HG02852 (cell line): Measurements from ENCODE around the gene SMYD4.
"Not testable (repeated sequence)": the region's sequence is repeated elsewhere in the genome, so short reads cannot be mapped to it uniquely, and the experiment has no call there.

Experiments used
- ATAC-seq: cut with Tn5 transposase; IDR thresholded peaks from one replicate; pipeline ENCODE4 v1.9.1; 2021; ENCODE audit warnings: mild to moderate bottlenecking, moderate library complexity; ENCODE audit not compliant: unreplicated experiment

The SMYD4 gene, protein sequence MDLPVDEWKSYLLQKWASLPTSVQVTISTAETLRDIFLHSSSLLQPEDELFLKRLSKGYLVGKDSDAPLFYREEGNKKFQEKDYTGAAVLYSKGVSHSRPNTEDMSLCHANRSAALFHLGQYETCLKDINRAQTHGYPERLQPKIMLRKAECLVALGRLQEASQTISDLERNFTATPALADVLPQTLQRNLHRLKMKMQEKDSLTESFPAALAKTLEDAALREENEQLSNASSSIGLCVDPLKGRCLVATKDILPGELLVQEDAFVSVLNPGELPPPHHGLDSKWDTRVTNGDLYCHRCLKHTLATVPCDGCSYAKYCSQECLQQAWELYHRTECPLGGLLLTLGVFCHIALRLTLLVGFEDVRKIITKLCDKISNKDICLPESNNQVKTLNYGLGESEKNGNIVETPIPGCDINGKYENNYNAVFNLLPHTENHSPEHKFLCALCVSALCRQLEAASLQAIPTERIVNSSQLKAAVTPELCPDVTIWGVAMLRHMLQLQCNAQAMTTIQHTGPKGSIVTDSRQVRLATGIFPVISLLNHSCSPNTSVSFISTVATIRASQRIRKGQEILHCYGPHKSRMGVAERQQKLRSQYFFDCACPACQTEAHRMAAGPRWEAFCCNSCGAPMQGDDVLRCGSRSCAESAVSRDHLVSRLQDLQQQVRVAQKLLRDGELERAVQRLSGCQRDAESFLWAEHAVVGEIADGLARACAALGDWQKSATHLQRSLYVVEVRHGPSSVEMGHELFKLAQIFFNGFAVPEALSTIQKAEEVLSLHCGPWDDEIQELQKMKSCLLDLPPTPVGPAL

DNA sequence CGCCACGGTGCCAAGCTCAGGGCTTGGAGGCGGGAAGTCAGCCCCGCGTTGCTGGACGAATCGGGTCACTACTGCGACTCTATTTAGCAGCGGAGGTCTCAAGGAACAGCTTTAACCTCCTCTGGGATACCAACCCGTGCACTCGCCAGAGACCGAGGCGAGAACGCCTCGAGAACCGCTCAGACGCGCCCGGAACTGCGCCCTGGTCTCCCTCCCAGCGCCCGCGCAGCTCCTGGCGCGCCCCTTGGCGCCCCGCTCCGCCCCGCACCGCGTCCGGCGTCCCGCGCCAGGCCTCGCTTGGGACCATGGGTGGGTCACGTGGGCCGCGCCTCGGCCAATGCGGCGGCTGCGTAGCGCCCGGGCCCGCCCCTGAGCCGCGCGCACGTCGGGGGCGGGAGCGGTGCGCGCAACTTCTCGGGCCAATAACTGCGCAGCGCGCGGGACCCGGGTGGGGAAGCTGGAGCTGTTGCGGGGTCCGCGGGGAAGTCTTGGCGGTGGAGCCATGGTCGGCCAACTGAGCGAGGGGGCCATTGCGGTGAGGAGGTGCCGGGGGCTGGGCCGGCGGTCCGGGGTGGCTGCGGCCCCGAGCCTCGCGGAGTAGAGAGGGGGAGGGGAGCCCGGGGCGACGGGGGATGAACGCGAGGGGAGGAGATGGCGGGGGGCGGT is at the start of gene SMYD4, which contains the start of gene RPA1:
TSS of gene SMYD4 (minus strand) at position 311 of the 666 bp plus-strand sequence. CDS start 1,908 bp downstream, outside the sequence.
TSS of gene RPA1 (plus strand) at position 414 of the 666 bp plus-strand sequence. CDS start at position 503, 89 bp downstream.
- ATAC-seq: peak; percentile 86

DNA sequence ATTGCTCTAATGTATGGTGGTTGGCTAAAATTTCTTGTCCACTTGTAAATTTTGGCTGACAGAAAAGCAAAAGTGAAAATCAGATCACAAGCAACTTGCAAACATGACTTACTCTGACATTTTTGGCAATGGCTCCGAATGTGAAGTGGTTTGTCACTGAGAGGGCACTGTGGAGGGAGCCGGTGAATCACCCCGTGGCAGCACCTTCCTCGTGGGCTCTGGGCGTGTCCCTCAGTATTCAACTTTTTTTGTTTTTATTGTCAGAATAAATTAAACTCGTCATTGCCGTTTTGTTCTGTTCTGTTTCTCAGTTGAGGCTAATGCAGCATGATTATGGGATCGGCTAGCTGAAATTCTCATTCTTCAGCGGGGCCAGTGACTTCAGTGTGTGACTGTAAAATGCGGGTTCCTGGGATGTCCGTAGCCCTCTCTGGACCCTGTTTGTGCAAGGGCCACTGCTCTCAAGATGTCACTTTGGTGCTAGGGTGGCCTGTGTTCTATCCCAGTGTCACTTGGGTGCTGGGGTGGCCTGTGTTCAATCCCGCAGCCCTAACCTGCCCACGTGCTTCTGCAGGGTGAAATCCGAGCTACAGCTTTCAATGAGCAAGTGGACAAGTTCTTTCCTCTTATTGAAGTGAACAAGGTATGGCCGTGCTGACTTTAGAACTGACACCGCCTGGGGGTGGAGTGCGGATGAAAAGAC is 48.9 kb upstream of the SMYD4 start:
- no peak for ATAC-seq

DNA sequence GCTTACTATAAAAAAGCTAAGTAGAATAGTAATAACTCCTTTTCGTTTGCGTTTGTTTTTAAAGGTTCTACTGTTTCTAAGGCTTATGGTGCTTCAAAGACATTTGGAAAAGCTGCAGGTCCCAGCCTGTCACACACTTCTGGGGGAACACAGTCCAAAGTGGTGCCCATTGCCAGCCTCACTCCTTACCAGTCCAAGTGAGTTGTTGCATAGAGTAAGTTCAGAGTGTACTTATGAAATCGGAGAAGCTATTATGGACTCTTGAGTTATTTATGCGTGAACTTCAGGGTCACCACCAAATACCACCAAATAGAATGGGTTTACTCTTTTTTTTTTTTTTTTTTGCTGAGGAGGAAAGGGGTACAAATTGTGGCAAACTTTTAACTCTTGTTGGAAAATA is 45.9 kb upstream of the SMYD4 start:
- ATAC-seq: no peak

DNA sequence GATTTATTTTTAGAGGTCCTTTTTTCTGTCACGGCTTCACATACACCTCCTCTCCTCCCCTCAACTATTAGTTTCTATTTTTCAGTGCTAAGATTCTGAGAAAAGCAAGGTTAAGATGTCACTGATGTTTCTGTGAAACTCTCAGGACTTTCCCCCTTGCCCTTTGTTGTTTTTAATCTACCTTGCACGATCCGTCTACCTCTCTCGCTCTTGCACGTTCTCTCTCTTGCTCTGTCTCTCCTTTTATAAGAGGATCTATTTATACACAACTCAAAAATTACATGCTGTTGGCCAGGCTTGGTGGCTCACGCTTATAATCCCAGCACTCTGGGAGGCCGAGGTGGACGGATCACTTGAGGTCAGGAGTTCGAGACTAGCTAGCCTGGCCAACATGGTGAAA is 43.7 kb upstream of the SMYD4 start:
- no peak for ATAC-seq

DNA sequence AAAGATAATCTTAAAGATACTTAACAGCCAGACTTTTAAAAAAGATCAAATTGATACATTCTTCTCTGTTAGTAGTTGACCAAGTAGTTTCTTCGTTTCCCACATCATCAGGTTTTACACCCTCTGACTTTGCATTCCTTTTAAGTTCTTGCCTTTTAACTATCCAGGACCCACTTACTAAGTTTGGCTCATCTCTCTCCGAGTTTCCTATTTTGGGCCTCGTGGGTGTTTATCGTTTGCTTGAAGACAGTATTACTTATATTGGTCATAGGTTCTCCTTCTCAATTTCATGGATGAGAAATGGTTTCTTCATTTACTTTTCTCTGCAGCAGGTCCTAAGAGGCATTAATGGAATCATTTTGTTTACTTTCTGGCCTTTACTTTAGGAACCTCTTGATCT is 43.3 kb upstream of the SMYD4 start:
- no peak for ATAC-seq

DNA sequence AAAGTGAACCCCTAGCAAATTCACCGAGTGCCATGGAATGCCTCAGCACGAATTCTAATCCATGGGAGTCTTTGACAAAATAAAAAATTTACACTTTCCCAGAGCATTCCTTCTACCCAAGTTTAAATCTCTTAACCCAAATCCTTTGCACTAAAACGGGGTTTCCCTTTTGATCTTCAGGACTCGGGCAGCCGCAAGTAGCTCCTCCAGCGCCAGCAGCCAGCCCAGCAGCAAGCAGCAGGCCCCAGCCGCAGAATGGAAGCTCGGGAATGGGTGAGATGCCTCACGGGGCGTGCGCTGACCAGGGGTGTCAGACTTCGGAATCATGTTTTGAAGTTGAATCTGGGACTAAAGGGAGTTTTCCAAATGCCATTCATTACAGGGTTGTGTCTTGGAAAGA is 42.6 kb upstream of the SMYD4 start:
- ATAC-seq: no peak

DNA sequence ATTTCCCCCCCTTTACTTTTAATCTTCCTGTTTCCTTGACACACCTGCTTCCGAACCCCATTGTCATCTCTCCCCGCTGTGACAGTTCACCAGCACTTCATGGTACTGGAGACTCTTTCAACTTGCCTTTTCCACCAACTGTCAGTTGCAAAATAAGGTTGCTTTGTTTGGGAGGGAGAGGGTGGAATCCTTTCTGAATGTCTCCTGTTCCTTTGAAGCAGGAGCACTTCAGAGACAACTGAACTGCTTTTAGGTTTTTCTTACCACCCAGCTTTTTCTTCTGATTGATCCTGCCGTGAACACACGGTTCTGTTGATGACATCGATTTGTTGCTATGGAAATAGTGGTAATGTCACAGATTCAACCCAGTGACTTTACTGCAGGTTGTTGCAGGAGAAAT is 42.1 kb upstream of the SMYD4 start:
- no peak for ATAC-seq

DNA sequence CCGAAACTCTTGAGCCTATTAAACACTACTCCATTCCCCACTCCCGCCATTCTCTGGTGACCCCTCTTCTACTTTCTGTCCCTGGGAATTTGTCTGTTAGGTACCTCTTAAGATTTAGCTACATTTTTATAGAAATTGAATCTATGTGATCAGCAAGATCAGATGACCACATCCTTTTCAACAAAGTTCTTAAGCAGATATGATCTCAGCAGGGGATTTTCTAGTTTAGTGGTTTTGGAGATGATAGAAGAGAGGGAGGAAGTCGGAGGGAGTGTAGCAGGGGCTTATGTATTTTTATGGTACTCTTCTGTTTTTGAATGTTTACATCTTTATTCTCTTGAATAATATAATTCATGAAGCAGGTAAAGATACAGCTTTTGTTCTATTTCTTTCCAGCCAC is 40.9 kb upstream of the SMYD4 start:
- no peak for ATAC-seq

DNA sequence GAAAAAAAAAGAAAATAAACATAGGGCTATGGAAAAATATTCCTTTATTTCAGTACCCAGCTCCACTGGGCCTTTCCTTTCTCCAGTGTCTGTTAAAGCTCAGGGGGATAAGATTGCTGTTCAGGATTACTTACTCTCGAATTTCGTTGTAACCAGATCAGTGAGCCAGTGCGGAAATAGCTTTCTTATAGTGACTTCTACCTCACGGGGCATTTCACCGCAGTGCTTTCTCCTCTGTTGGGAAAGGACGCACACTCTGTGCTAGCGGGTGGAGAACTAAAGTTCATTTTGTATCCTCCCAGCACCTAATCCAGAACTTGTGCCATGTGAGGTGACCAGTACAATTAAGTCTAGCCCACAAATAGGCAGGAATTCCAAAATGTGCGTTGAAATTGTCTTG is 38.4 kb upstream of the SMYD4 start:
- no peak for ATAC-seq

DNA sequence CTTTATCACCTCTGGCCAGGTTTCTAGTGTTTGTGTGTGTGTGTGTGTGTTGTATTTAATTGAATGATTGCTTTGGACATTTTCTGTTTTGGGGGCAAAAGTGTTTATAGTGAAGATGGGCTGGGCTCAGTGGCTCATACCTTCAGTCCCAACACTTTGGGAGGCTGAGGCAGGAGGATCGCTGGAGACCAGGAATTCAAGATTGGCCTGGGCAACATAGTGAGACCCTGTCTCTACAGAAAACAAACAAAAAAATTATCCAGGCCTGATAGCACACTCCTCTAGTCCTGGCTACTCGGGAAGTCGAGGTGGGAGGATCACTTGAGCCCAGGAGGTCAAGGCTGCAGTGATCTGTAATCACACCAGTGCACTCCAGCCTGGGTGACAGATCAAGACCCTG is 37.6 kb upstream of the SMYD4 start:
- no peak for ATAC-seq

DNA sequence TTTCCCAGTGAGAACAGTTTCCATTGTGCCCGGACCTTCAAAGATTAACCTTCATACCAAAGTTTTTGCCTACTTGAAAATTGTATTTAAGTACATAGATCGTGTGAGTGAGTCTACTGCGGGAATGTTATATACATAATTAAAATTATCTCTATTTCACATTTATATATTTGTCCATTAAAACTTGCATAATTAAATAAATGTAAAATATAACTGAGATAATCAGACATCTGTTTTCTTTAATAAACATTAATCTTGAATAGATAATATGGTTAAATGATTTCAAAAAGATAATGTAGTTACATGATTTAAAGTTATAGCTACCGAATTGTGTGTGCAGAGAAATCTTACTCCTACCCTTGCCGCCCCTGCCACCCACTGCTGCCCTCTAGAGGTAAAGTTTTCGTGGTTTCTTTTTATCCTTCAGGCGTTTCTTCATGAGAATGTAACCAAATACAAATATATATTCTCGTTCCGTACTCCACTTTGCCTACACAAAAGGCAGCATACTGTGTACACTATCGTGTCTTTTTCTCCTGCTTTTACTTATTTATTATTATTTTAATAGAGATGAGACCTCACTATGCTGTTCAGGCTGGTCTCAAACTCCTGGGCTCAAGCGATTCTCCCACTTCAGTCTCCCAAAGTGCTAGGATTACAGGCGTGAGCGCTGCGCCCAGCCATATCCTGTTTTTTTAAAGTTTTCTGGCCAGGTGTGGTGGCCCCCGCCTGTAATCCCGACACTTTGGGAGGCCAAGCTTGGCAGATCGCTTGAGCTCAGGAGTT is 35.7 kb upstream of the SMYD4 start:
- ATAC-seq: no peak

DNA sequence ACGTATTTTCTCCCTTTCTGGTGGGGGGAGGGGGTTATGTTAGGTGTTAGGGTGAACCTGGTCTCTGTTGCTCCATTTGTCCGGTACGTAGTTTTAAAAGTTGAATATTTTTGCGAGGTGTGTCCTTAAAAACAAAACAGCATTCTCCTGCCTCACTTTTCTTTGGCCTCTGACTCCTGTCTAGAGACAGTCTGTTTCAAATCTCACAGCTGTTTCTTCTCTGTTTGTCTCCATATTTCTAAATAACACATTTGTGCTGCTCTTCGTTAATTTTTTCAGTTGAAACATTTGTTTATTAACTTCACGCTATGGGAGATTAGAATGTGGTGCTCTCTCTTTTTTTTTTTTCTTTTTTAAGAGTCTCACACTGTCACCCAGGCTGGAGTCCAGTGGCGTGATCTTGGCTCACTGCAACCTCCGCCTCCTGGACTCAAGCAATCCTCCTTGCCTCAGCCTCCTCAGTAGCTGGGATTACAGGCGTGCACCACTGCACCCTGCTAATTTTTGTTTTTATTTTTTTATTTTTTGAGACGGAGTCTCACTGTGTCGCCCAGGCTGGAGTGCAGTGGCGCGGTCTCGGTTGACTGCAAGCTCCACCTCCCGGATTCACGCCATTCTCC is 31.8 kb upstream of the SMYD4 start:
- no peak for ATAC-seq

DNA sequence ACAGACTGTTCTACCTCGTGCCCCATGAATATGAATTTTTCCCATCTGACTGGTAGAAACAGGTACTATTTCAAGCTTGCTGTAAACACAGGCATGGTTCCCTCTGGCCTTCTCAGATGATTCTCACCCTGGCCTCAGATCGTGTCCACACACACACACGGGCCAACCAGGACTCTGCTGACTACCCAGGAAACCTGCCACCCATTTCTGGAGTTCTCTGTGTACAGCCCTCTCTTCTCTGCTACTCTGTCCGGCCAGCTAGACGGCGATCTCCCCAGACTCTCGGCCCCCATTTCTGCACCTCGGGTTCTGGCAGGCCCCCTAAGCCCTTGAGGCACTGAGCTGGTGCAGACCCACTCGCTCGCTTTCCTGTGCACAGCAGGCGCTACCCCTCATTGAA is 31.3 kb upstream of the SMYD4 start:
- no peak for ATAC-seq

DNA sequence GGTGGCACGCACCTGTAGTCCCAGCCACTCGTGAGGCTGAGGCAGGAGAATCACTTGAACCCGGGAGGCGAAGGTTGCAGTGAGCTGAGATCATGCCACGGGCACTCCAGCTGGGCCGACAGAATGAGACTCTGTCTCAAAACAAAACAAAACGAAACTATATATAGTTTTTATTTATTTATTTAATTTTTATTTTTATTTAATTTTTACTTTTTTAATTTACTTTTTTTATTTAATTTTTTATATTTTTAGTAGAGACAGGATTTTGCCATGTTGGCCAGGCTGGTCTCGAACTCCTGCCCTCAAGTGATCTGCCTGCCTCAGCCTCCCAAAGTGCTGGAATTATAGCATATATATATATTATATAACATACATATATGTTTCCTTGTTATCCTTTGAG is 26.8 kb upstream of the SMYD4 start:
- not testable (repeated sequence) for ATAC-seq

DNA sequence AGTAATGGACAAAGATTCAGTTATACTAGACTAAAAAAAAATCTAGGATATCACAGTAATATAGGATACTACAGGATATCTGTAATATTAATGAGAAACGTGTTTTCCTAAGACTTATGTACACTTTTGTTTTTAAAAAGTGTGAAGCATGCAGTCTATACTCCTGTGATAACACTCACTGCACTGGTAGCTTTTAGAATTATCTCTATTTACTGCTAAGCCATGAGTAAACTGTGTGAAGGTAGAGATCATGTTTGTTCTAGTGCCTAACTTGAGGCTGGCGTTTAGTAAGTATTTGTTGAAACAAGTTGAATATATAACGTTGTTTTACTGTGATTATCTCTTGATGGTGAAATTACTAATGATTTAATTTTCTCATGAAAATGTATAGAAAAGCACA is 24.0 kb upstream of the SMYD4 start:
- no peak for ATAC-seq

DNA sequence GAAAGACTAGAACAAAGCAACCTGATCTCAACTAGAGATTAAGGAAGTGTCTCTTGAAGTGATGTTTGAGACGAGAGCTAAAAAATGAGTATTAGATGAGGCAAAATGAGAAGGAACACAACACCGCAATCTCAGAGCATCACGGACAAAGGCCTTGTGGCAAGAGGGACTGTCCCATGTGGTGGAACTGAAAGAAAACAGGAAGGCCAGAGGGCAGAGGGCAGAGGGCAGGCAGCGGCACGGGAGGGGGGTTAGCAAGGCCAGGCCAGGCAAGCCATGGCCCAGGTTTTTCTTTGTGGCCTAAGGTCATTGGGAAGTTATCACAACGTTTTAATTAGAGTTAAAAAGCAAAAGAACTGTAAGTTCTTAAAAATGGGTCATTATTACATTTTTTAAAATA is 22.6 kb upstream of the SMYD4 start:
- no peak for ATAC-seq

DNA sequence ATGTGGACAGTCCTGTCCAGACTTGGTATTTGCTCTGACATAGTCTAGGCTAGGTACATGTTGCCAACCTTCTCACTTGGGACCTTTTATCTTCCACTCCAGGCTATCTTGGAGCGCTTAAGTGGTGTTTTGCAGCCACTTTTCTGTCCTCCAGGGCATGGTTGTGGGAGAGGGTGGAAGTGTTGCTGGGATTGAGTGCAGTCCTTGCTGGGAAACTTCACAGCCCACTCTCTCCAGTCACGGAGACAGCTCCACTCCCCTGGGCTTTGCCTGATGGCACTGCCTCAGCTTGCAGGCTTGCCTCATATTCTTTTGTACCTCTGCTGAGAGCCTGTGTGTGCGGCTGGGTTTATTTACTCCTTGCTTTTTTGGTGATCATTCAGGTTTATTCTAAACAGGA is 17.5 kb upstream of the SMYD4 start:
- ATAC-seq: no peak

DNA sequence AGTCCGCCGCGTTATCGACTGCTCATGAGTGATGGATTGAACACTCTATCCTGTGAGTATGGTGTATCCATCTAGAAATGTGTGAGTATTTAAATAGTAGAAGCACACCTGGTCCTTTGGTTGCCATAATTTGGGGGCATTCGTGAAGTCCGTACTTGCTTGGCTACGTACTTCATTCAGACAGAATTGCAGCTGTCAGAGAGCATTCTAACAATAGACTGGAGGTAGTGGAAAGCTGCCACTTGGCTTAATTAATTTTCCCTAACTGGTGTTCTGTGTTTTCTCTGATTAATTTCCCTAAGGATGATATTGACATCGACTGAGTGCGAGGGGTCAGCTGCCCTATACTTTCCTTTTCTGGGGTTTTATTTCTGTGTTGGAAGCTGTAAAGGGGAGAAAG is 14.2 kb upstream of the SMYD4 start:
- ATAC-seq: no peak

DNA sequence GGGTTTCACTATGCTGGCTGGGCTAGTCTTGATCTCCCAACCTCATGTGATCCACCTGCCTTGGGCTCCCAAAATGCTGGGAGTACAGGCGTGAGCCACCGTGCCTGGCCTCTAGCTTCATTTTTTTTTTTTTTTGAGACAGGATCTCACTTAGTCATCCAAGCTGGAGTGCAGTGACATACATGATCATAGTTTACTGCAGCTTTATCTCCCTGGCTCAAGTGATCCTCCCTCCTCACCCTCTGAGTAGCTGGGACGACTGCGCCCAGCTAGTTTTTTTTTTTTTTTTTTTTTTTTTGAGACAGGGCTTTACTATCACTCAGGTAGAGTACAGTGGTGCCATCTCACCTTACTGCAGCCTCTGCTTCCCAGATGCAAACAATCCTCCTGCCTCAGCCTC is 9.8 kb upstream of the SMYD4 start:
- ATAC-seq: no peak
